PC-3 (cell line): ENCODE results near the gene RBL1. TPM values are rescaled to one million over a fixed set of nuclear protein-coding genes. Genes with fewer than 3 reads are reported as not detected.

ENCODE experiments used
- ATAC-seq: fragments of 200-7000 bp; cut with Tn5 transposase; 2 replicates; pipeline ENCODE4 v1.9.1; 2020; ENCODE audit warnings: mild to moderate bottlenecking, moderate library complexity
- BruUV-seq: library from RNA; stranded (reverse); fragments of 400-500 nt; replicated peaks from 2 replicates; lab custom pipeline; 2021; lab: Mats Ljungman, UMichigan
- CTCF ChIA-PET: fragments of 300-600 bp; sonication (Branson Sonifier 250); formaldehyde crosslinking; loops from one replicate; lab custom pipeline; 2022; ENCODE audit warnings: antibody characterized with exemption; lab: Charles Lee
- POLR2A ChIA-PET: fragments of 300-600 bp; sonication (Branson Sonifier 250); formaldehyde crosslinking; loops from one replicate; lab custom pipeline; 2022; ENCODE audit warnings: antibody characterized with exemption; ENCODE audit not compliant: unreplicated experiment; lab: Charles Lee
- DNase-seq: peaks from one replicate; pipeline ENCODE4 v3.0.0-alpha.2; 2015
- H2AFZ ChIP-seq: fragments of 300-600 bp; sonication (generic); 2 replicates; pipeline ENCODE4 v1.6.0; 2016; ENCODE audit warnings: antibody characterized with exemption, low read length
- H3F3A ChIP-seq: fragments of 300-600 bp; sonication (generic); one replicate; pipeline ENCODE4 v1.6.0; 2017; ENCODE audit warnings: antibody characterized with exemption, low read length, control low read depth, mild to moderate bottlenecking; ENCODE audit not compliant: unreplicated experiment
- H3K27ac ChIP-seq: fragments of 300-600 bp; sonication (generic); 2 replicates; pipeline ENCODE4 v1.5.1; 2016; ENCODE audit warnings: mild to moderate bottlenecking, low read length
- H3K27me3 ChIP-seq: fragments of 300-600 bp; sonication (generic); 2 replicates; pipeline ENCODE4 v1.6.1; 2016; ENCODE audit warnings: low read length, mixed read lengths
- H3K36me3 ChIP-seq: fragments of 300-600 bp; sonication (generic); 2 replicates; pipeline ENCODE4 v1.6.1; 2016; ENCODE audit warnings: low read depth, mixed run types, low read length, mixed read lengths
- H3K4me1 ChIP-seq: fragments of 300-600 bp; sonication (generic); 2 replicates; pipeline ENCODE4 v1.5.1; 2016; ENCODE audit warnings: low read length; ENCODE audit not compliant: insufficient read depth
- H3K4me2 ChIP-seq: fragments of 300-600 bp; sonication (generic); 2 replicates; pipeline ENCODE4 v1.6.0; 2016; ENCODE audit warnings: low read length
- H3K4me3 ChIP-seq: fragments of 300-600 bp; sonication (generic); 2 replicates; pipeline ENCODE4 v1.5.1; 2016; ENCODE audit warnings: mild to moderate bottlenecking, low read length, mixed read lengths
- H3K79me2 ChIP-seq: fragments of 300-600 bp; sonication (generic); 2 replicates; pipeline ENCODE4 v1.6.1; 2017; ENCODE audit warnings: low read length, mixed read lengths
- H3K9ac ChIP-seq: fragments of 300-600 bp; sonication (generic); 2 replicates; pipeline ENCODE4 v1.6.0; 2016; ENCODE audit warnings: mild to moderate bottlenecking, low read length
- H3K9me2 ChIP-seq: fragments of 300-600 bp; sonication (generic); replicated peaks from 2 replicates; pipeline ENCODE4 v1.6.1; 2016; ENCODE audit warnings: mixed run types, low read length, mixed read lengths
- H3K9me3 ChIP-seq: fragments of 300-600 bp; sonication (generic); 2 replicates; pipeline ENCODE4 v1.6.1; 2016; ENCODE audit warnings: low read length, mixed read lengths
- H4K20me1 ChIP-seq: fragments of 300-600 bp; sonication (generic); 2 replicates; pipeline ENCODE4 v1.6.1; 2016; ENCODE audit warnings: low read length, mixed read lengths
- EZH2 ChIP-seq: fragments of 300-600 bp; sonication (generic); IDR thresholded peaks from one replicate; pipeline ENCODE4 v1.6.1; 2017; ENCODE audit warnings: antibody characterized with exemption, mild to moderate bottlenecking, low read length; ENCODE audit not compliant: unreplicated experiment
- EZH2phosphoT487 ChIP-seq: fragments of 300-600 bp; sonication (generic); IDR thresholded peaks from 2 replicates; pipeline ENCODE4 v1.6.1; 2018; ENCODE audit warnings: mild to moderate bottlenecking, antibody characterized with exemption, low read length, borderline replicate concordance
- intact Hi-C: fragments of 100-400 bp; cut with micrococcal nuclease; formaldehyde crosslinking; loops from 2 replicates; pipeline ENCODE4 v1.9.0; 2023
- total RNA-seq: library from RNA; depleted of rRNA; stranded (reverse); fragments of >200 nt; gene quantifications from 2 replicates; pipeline ENCODE4 v1.2.3, GENCODE V29; 2014
- TF ChIP-seq, protein P1 (sequence below): fragments of 300-600 bp; sonication (generic); conservative IDR thresholded peaks from 2 replicates; pipeline ENCODE4 v1.5.1; 2017; ENCODE audit warnings: antibody characterized with exemption, low read depth, mild to moderate bottlenecking, low read length

Gene RBL1
- total RNA-seq, 1 experiment from 2014 or later = 41.1 TPM

GRCh38 chr20:36974660-36975059 lies 121.1 kb downstream of the RBL1 start:
- Histone ChIP-seq H3K9ac (no peak overlapping the region), H3K4me2 (no peak overlapping the region), H4K20me1 (no peaks in the 10 kb centered on the region), H3K9me3 (no peaks in the 10 kb centered on the region), H3K4me3 (no peak overlapping the region), H3K9me2 (no peaks in the 10 kb centered on the region), H3K36me3 (no peaks in the 10 kb centered on the region), H3K4me1 (no peaks in the 10 kb centered on the region), H3K79me2 (no peaks in the 10 kb centered on the region), H3F3A (no peaks in the 10 kb centered on the region), H3K27ac (no peak overlapping the region), H3K27me3 (no peaks in the 10 kb centered on the region), H2AFZ (no peak overlapping the region)
- CTCF ChIA-PET = no interaction called here
- POLR2A ChIA-PET = no interaction called here
- no peak for TF ChIP-seq EZH2phosphoT487
- BruUV-seq = no TSS peak
- no peak for ATAC-seq
- intact Hi-C loops = no loop called here
- DNase-seq = no peak

DNA sequence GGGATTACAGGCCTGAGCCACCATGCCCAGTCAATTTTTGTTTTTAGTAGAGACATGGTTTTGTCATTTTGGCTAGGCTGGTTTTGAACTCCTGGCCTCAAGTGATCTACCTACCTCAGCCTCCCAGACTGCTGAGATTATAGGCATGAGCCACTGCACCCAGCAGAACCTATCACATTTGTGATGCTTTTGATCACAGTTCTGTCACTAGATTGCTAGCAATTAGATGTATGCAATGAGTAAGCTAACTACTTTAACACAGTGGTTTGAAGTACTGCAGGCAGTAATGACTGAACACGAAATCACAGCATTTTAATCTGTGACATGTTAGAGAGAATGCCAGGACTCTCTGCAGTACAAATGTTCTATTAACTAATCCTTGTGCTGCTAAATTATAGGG lies 124.7 kb downstream of the RBL1 start:
- intact Hi-C loops = no loop called here
- H3K27me3 ChIP-seq = no peaks in the 10 kb centered on the region
- H3K9me2 ChIP-seq = no peaks in the 10 kb centered on the region
- H3F3A ChIP-seq = no peaks in the 10 kb centered on the region
- no TSS peak for BruUV-seq
- TF ChIP-seq EZH2 = no peak
- TF ChIP-seq EZH2phosphoT487 = no peak
- TF ChIP-seq, protein P1, sequence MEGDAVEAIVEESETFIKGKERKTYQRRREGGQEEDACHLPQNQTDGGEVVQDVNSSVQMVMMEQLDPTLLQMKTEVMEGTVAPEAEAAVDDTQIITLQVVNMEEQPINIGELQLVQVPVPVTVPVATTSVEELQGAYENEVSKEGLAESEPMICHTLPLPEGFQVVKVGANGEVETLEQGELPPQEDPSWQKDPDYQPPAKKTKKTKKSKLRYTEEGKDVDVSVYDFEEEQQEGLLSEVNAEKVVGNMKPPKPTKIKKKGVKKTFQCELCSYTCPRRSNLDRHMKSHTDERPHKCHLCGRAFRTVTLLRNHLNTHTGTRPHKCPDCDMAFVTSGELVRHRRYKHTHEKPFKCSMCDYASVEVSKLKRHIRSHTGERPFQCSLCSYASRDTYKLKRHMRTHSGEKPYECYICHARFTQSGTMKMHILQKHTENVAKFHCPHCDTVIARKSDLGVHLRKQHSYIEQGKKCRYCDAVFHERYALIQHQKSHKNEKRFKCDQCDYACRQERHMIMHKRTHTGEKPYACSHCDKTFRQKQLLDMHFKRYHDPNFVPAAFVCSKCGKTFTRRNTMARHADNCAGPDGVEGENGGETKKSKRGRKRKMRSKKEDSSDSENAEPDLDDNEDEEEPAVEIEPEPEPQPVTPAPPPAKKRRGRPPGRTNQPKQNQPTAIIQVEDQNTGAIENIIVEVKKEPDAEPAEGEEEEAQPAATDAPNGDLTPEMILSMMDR = no peak
- no peak overlapping the region for H3K9ac ChIP-seq
- no peaks in the 10 kb centered on the region for H4K20me1 ChIP-seq
- H3K9me3 ChIP-seq = no peaks in the 10 kb centered on the region
- no peaks in the 10 kb centered on the region for H3K36me3 ChIP-seq
- ChIA-PET POLR2A (no interaction called here), CTCF (no interaction called here)
- no peak overlapping the region for H2AFZ ChIP-seq
- no peak for DNase-seq
- no peaks in the 10 kb centered on the region for H3K79me2 ChIP-seq
- no peaks in the 10 kb centered on the region for H3K4me1 ChIP-seq
- no peak for ATAC-seq
- H3K4me2 ChIP-seq = no peak overlapping the region
- no peak overlapping the region for H3K27ac ChIP-seq
- H3K4me3 ChIP-seq = no peak overlapping the region

GRCh38 chr20:36969478-36970186 lies 126.2 kb downstream of the RBL1 start:
- BruUV-seq = no TSS peak
- no peak for ATAC-seq

More at GRCh38 chr20:36969478-36970186, 126.2 kb downstream of the RBL1 start:
- Histone ChIP-seq H3K9me3 (no peaks in the 10 kb centered on the region), H3K9ac (no peak overlapping the region), H3K36me3 (no peaks in the 10 kb centered on the region), H3K79me2 (no peaks in the 10 kb centered on the region), H3K4me1 (no peaks in the 10 kb centered on the region), H4K20me1 (no peaks in the 10 kb centered on the region), H3K4me2 (no peak overlapping the region), H3F3A (no peaks in the 10 kb centered on the region), H3K9me2 (no peaks in the 10 kb centered on the region), H3K27me3 (no peaks in the 10 kb centered on the region), H2AFZ (no peak overlapping the region), H3K27ac (no peak overlapping the region), H3K4me3 (no peak overlapping the region)
- CTCF ChIA-PET = no interaction called here
- intact Hi-C loops = no loop called here
- no peak for DNase-seq
- TF ChIP-seq, protein P1 = no peak
- TF ChIP-seq EZH2 (no peak), EZH2phosphoT487 (no peak)
- POLR2A ChIA-PET = no interaction called here
